Measurements from ENCODE around the gene RNPEP.

- TF ChIP-seq CTCF (IDR thresholded peaks at IDR 0.05) (no peak), POLR2A (IDR thresholded peaks at IDR 0.05) (no peak), EP300 (IDR thresholded peaks at IDR 0.05) (no peak)
Observed at GRCh38 chr1:201990427-201990826, 8.0 kb downstream of the RNPEP start.

All from tibial nerve (tissue), 4 donors.